OCI-LY3 (cell line): ENCODE measurements around the gene SCUBE3.

Experiments
- H2AFZ ChIP-seq: fragments of 200-600, 300-600 bp; shearing (Covaris generic); 2 replicates; pipeline ENCODE4 v1.6.0; 2014; ENCODE audit warnings: antibody characterized with exemption, low read depth, low read length
- H3K27ac ChIP-seq: fragments of 200-600, 300-600 bp; sonication (generic); 2 replicates; pipeline ENCODE4 v1.5.1; 2014; ENCODE audit warnings: mild to moderate bottlenecking, low read length, moderate library complexity, mixed read lengths
- H3K27me3 ChIP-seq: fragments of 200-600, 300-600 bp; sonication (generic); 2 replicates; pipeline ENCODE4 v1.6.1; 2014; ENCODE audit warnings: low read depth, low read length, mixed read lengths
- H3K36me3 ChIP-seq: fragments of 200-600, 300-600 bp; sonication (generic); replicated peaks from 2 replicates; pipeline ENCODE3; 2014; ENCODE audit warnings: low read depth, low read length, mixed read lengths
- H3K4me1 ChIP-seq: fragments of 300-600, 200-600 bp; sonication (generic); 2 replicates; pipeline ENCODE4 v1.6.1; 2014; ENCODE audit warnings: low read length, mixed read lengths
- H3K4me2 ChIP-seq: fragments of 200-600, 300-600 bp; sonication (generic); 2 replicates; pipeline ENCODE4 v1.6.1; 2014; ENCODE audit warnings: low read length, mixed read lengths
- H3K4me3 ChIP-seq: fragments of 300-600, 200-600 bp; sonication (generic); 2 replicates; pipeline ENCODE4 v1.5.1; 2014; ENCODE audit warnings: antibody characterized with exemption, mild to moderate bottlenecking, low read length, moderate library complexity
- H3K79me2 ChIP-seq: fragments of 300-600, 200-600 bp; shearing (Covaris generic); 2 replicates; pipeline ENCODE4 v1.6.1; 2014; ENCODE audit warnings: mild to moderate bottlenecking, low read length, mixed read lengths
- H3K9ac ChIP-seq: fragments of 300-600, 200-600 bp; shearing (Covaris generic); 2 replicates; pipeline ENCODE4 v1.6.0; 2014; ENCODE audit warnings: mild to moderate bottlenecking, low read length, moderate library complexity
- H3K9me3 ChIP-seq: fragments of 200-600, 300-600 bp; shearing (Covaris generic); 2 replicates; pipeline ENCODE4 v1.6.1; 2014; ENCODE audit warnings: low read length, mixed read lengths; ENCODE audit not compliant: insufficient read depth
- H4K20me1 ChIP-seq: fragments of 200-600, 300-600 bp; sonication (generic); 2 replicates; pipeline ENCODE4 v1.6.1; 2016; ENCODE audit warnings: low read length, mixed read lengths; ENCODE audit not compliant: insufficient read depth
- CTCF ChIP-seq: fragments of 200-600, 300-600 bp; sonication (generic); IDR thresholded peaks from 2 replicates; pipeline ENCODE4 v1.5.1; 2014; ENCODE audit warnings: antibody characterized with exemption, low read length, low read depth
- EZH2phosphoT487 ChIP-seq: fragments of 200-600 bp; shearing (Covaris generic); IDR thresholded peaks from 2 replicates; pipeline ENCODE4 v1.6.1; 2018; ENCODE audit warnings: antibody characterized with exemption, mixed run types, low read depth

The SCUBE3 gene

GRCh38 chr6:35178012-35178411, 35.7 kb upstream of the SCUBE3 start:
- no peaks in the 10 kb centered on the region for H3K79me2 ChIP-seq
- peaks cover 5% of the 10 kb centered on the region; the same call in 1 of the 2 replicates for H3K27me3 ChIP-seq
- H3K9me3 ChIP-seq: no peaks in the 10 kb centered on the region
- no peak overlapping the region for H3K27ac ChIP-seq
- H3K9ac ChIP-seq: no peak overlapping the region
- TF ChIP-seq CTCF (no peak), EZH2phosphoT487 (no peak)
- H3K4me1 ChIP-seq: peaks cover 3% of the 10 kb centered on the region; the same call in 1 of the 2 replicates
- H3K4me3 ChIP-seq: no peak overlapping the region
- no peaks in the 10 kb centered on the region for H3K36me3 ChIP-seq
- no peak overlapping the region for H2AFZ ChIP-seq
- H3K4me2 ChIP-seq: no peak overlapping the region
- no peaks in the 10 kb centered on the region for H4K20me1 ChIP-seq

GRCh38 chr6:35178932-35179832, 34.6 kb upstream of the SCUBE3 start:
- no peaks in the 10 kb centered on the region for H3K27me3 ChIP-seq
- no peaks in the 10 kb centered on the region for H3K9me3 ChIP-seq
- no peaks in the 10 kb centered on the region for H4K20me1 ChIP-seq
- H2AFZ ChIP-seq: no peak overlapping the region
- peak; percentile 26; the same call in 1 of the 2 replicates for TF ChIP-seq CTCF
- no peak for TF ChIP-seq EZH2phosphoT487
- H3K79me2 ChIP-seq: no peaks in the 10 kb centered on the region
- no peak overlapping the region for H3K9ac ChIP-seq
- H3K27ac ChIP-seq: no peak overlapping the region
- peaks cover 3% of the 10 kb centered on the region; the same call in 1 of the 2 replicates for H3K4me1 ChIP-seq
- H3K36me3 ChIP-seq: no peaks in the 10 kb centered on the region
- H3K4me3 ChIP-seq: no peak overlapping the region
- no peak overlapping the region for H3K4me2 ChIP-seq

GRCh38 chr6:35179901-35180535, 33.7 kb upstream of the SCUBE3 start:
- H3K27ac ChIP-seq: no peak overlapping the region
- no peak overlapping the region for H3K9ac ChIP-seq
- no peak overlapping the region for H3K4me3 ChIP-seq
- peaks cover 3% of the 10 kb centered on the region; the same call in 1 of the 2 replicates for H3K4me1 ChIP-seq
- no peaks in the 10 kb centered on the region for H3K36me3 ChIP-seq
- TF ChIP-seq CTCF (no peak), EZH2phosphoT487 (no peak)
- no peaks in the 10 kb centered on the region for H3K79me2 ChIP-seq
- H3K9me3 ChIP-seq: no peaks in the 10 kb centered on the region
- H2AFZ ChIP-seq: no peak overlapping the region
- H3K27me3 ChIP-seq: no peaks in the 10 kb centered on the region
- no peak overlapping the region for H3K4me2 ChIP-seq
- no peaks in the 10 kb centered on the region for H4K20me1 ChIP-seq

- Histone ChIP-seq H3K27ac (no peak overlapping the region), H2AFZ (no peak overlapping the region), H3K9ac (no peak overlapping the region), H3K79me2 (no peaks in the 10 kb centered on the region), H3K27me3 (no peaks in the 10 kb centered on the region), H4K20me1 (no peaks in the 10 kb centered on the region), H3K4me2 (no peak overlapping the region), H3K36me3 (no peaks in the 10 kb centered on the region), H3K4me3 (no peak overlapping the region), H3K4me1 (peaks cover 6% of the 10 kb centered on the region; the same call in 1 of the 2 replicates), H3K9me3 (no peaks in the 10 kb centered on the region)
- TF ChIP-seq EZH2phosphoT487: no peak
- no peak for TF ChIP-seq CTCF
These were observed 32.3 kb upstream of the SCUBE3 start for GRCh38 chr6:35181308-35181932.
